ENCODE data around the gene MALAT1.
A peak's percentile ranks its signal among the peaks of the same experiment; 100 is the strongest.
"Not testable (repeated sequence)": the region's sequence is repeated elsewhere in the genome, so short reads cannot be mapped to it uniquely, and the experiment has no call there.

MALAT1 gene

DNA sequence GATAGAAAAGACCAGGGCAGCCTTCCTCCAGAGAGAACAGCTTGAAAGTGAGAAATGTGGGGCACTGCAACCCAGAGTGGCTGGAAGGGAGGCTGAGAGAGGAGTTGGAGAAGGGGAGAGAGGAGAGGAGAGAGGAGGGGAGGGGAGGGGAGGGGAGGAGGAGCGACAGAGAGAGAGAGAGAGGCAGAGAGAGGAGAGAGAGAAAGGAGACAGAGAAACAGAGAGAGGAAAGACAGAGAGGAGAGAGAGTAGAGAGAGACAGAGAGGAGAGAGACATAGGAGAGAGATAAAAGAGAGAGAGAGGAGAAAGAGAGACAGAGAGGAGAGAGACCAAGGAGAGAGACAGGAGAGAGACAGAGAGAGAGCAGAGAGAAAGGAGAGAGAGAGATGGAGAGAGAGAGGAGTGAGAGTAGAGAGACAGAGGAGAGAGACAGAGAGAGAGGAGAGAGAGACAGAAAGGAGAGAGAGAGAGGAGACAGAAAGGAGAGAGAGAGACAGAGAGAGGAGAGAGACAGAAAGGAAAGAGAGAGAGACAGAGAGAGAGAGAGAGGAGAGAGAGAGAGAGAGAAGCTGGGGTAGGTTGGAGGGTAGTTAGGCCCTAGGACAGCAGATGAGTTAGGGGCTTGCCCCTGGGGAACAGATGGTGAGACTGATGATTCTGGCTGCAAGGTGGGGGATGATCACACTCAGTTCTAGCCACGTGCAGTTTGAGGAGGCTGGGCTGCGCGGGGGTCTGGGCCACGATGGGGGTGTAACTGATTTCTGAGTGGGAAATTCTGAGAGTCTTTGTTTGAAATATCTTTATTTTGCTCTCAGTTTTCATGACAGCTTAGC is 17.5 kb downstream of the MALAT1 start:
- DNase-seq (ENCODE audit: low read depth in 1 of 2, low spot score in 1 of 2): no peak

- not testable (repeated sequence) for DNase-seq (ENCODE audit: low read depth in 1 of 2, low spot score in 1 of 2)
Observed at GRCh38 chr11:65518941-65519549, 20.2 kb downstream of the MALAT1 start.

DNA sequence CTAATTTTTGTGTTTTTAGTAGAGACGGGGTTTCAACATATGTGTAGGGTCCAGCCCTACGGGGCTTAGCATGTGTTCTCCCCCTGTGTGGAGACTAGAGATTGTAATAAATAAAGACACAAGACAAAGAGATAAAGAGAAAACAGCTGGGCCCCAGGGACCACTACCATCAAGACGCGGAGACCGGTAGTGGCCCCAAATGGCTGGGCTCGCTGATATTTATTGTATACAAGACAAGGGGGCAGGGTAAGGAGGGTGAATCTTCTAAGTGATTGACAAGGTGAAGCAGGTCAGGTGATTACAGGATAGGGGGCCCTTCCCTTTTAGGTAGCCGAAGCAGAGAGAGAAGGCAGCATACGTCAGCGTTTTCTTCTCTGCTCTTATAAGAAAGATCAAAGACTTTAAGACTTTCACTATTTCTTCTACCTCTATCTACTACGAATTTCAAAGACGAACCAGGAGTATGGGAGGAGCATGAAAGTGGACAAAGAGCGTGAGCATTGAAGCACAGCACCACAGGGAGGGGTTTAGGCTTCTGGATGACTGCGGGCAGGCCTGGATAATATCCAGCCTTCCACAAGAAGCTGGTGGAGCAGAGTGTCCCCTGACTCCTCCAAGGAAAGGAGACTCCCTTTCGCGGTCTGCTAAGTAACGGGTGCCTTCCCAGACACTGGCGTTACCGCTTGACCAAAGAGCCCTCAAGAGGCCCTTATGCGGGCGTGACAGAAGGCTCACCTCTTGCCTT is 23.1 kb downstream of the MALAT1 start:
- DNase-seq (ENCODE audit: low read depth in 1 of 2, low spot score in 1 of 2): not testable (repeated sequence)

DNA sequence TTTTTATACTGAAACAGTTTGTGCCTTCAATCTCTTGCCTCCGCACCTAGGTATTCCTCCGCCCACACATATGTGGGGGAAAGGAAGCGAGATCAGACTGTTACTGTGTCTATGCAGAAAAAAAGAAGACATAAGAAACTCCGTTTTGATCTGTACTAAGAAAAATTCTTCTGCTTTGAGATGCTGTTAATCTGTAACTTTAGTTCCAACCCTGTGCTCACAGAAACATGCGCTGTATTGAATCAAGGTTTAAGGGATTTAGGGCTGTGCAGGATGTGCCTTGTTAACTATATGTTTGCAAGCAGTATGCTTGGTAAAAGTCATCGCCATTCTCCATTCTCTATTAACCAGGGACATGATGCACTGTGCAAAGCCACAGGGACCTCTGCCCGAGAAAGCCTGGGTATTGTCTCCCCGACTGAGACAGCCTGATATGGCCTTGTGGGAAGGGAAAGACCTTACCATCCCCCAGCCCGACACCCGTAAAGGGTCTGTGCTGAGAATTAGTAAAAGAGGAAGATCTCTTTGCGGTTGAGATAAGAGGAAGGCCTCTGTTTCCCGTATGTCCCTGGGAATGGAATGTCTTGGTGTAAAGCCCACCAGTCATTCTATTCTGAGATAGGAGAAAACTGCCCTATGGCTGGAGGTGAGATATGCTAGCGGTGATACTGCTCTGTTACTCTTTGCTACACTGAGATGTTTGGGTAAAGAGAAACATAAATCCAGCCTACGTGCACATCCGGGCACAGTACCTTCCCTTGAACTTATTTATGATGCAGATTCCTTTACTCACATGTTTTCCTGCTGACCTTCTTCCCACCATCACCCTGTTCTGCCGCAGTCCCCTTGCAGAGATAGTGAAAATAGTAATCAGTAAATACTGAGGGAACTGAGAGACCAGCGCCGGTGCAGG is 24.1 kb downstream of the MALAT1 start:
- not testable (repeated sequence) for DNase-seq (ENCODE audit: low read depth in 1 of 2, low spot score in 1 of 2)

- not testable (repeated sequence) for DNase-seq (ENCODE audit: low read depth in 1 of 2, low spot score in 1 of 2)
Observed at GRCh38 chr11:65523631-65523968, 24.8 kb downstream of the MALAT1 start.

DNA sequence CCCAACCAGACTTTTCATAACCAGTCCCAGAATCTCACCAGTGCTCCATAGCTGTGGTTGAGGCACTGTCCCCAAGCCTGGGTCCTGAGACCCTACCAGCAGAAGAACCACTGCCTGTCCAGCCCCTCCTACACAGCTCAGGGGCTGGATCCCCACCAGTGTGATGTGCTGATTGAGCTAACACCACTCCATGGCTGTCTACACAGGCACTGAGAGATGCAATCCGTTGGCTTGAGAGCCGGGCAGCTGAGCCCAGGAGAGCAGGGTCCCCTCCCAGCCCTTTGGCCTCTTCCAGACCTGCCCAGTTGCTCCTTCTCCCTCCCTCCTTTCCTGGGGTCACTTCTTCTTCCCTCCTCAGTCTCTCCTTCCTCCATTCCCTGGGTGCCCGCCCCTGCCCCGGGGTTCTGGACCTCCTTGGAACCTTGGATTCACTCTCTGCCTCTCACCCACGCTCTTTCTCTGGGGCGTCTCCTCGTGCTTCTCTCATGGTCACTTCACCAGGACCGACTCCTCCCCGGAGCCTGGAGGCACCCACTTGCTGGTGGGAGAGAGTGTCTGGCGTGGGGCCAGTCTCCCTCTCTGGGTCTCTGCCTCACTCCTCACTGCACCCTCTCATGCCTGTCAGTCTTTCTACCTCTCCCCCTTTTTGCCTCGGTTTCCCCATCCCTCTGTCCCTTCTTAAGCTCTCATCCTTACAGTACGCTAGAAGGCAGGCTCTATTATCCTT is 25.3 kb downstream of the MALAT1 start:
- no peak for DNase-seq (ENCODE audit: low read depth in 1 of 2, low spot score in 1 of 2)

- DNase-seq (ENCODE audit: low read depth in 1 of 2, low spot score in 1 of 2): peak; percentile 73 to 74
Observed at GRCh38 chr11:65524741-65525545, 26.1 kb downstream of the MALAT1 start, which contains the start of gene SCYL1. TSS of gene SCYL1 (plus strand) at chr11:65525083. CDS start at chr11:65525154, 71 bp downstream.

DNA sequence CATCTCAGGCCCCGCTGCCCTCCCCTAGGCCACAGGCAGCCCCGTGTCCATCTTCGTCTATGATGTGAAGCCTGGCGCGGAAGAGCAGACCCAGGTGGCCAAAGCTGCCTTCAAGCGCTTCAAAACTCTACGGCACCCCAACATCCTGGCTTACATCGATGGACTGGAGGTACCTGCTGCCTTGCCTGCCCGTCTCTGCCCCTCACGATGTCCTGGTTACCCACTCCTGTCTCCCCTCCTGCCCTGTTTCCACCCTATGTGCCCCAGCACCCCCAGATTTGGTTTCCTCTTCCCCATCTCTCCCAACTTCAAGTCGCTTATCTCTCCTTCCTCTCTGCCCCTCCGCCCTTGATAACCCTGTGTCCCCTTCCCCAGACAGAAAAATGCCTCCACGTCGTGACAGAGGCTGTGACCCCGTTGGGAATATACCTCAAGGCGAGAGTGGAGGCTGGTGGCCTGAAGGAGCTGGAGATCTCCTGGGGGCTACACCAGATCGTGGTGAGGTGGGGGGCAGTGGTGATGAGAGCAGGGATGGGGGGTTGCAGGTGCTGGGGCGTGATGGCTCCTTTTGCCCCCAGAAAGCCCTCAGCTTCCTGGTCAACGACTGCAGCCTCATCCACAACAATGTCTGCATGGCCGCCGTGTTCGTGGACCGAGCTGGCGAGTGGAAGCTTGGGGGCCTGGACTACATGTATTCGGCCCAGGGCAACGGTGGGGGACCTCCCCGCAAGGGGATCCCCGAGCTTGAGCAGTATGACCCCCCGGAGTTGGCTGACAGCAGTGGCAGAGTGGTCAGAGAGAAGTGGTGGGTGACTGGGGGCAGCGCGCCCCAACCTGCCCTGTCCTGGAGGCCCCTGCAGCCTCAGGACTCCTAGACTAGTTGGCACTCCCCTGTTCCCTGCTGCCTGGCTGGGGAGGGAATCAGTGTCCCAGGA is 27.0 kb downstream of the MALAT1 start:
- no peak for DNase-seq (ENCODE audit: low read depth in 1 of 2, low spot score in 1 of 2)

GRCh38 chr11:65526744-65527143 is 27.9 kb downstream of the MALAT1 start:
- DNase-seq (ENCODE audit: low read depth in 1 of 2, low spot score in 1 of 2): no peak

GRCh38 chr11:65528819-65529350 is 30.0 kb downstream of the MALAT1 start:
- no peak for DNase-seq (ENCODE audit: low read depth in 1 of 2, low spot score in 1 of 2)

GRCh38 chr11:65529475-65530156 is 30.8 kb downstream of the MALAT1 start:
- no peak for DNase-seq (ENCODE audit: low read depth in 1 of 2, low spot score in 1 of 2)

DNA sequence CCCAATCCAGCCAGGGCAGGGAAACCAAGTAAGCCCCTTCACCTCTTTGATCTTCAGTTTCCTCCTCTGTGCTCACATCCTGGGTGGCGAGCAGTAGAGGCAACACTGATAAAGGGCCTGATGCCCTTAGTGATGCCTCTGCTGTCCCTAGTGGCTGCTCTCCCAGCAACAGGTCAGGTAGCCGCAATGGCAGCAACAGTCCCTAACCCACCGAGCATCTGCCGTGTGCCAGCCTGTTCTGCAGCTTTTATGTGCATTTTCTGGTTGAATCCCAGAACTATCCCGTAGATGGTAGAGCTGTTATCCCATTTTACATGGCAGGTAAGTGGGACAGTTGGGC is 31.3 kb downstream of the MALAT1 start:
- no peak for DNase-seq (ENCODE audit: low read depth in 1 of 2, low spot score in 1 of 2)

DNA sequence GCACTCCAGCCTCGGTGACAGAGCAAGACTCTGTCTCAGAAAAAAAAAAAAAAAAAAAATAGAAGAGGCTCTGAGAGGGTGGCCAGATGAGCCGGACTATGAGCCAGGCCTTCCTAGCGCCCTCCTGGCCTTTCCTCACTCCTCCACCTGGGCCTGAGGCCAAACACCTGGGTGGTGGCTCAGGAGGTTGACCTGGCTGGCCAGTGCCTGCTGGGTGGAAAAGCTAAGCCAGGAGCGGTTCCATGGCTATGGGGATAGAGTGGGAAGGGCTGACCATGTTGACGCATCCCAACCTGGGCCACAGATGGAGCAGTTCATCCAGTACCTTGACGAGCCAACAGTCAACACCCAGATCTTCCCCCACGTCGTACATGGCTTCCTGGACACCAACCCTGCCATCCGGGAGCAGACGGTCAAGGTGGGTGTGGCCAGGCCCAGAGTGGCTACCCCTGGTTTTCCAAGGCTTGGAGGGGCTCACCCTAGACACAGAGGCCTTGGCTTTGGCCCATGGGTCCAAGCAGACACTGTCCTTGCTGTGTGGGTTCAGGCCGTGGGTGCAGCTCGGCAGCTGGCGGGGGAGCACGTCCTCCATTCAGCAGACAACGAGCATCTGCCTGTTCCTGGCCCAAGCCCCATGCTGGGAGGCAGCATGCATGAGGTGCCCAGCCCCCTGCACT is 33.7 kb downstream of the MALAT1 start:
- no peak for DNase-seq (ENCODE audit: low read depth in 1 of 2, low spot score in 1 of 2)

GRCh38 chr11:65535102-65535501 is 36.3 kb downstream of the MALAT1 start:
- no peak for DNase-seq (ENCODE audit: low read depth in 1 of 2, low spot score in 1 of 2)

DNA sequence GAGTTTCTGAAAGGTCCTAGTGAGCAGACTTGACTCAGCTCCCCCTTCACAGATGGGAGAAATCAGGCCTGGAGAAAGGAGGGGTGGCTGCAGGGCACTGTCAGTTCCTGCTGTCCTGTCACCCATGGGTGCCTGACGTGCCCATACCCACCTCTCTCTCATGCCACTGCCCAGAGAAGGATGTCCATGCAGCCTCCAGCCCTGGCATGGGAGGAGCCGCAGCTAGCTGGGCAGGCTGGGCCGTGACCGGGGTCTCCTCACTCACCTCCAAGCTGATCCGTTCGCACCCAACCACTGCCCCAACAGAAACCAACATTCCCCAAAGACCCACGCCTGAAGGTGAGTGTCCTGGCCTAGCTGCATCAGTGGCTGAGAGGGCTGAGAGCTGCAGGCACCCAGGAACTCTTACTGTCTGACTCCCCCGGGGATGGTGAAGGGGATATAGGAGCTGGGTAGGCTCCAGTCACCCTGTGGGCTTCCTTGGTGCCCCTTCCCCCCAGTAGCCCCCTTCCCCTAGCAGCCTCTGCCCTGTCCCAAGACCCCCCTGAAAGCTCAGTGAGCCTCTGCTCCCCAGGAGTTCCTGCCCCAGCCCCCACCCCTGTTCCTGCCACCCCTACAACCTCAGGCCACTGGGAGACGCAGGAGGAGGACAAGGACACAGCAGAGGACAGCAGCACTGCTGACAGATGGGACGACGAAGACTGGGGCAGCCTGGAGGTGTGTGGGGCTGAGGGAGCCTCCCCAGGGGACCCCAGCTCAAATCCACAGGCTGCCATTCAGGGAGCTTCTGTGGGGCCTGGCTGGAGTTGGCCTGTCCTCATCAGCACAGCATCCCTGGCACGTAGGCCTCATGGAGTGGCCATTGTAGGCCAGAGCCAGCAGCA is 37.8 kb downstream of the MALAT1 start:
- DNase-seq (ENCODE audit: low read depth in 1 of 2, low spot score in 1 of 2): no peak

DNA sequence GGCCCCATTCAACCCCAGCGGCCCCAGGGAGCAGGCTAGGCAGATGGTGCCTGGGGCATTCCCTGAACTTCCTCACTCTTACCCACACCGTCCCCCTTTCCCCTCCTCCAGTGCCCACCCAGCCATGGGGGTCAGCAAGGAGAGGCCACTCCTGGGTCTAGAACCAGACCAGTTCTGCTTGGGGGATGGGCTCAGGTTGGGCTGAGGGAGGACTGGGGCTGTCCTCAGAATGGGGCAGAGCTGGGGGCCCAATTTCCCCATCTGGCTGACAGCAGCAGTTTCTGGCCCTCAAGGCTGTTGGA is 38.4 kb downstream of the MALAT1 start:
- no peak for DNase-seq (ENCODE audit: low read depth in 1 of 2, low spot score in 1 of 2)
